ENCODE results near the gene TMCO4. TPM values are rescaled to one million over a fixed set of nuclear protein-coding genes. Genes with fewer than 3 reads are reported as not detected.
A peak's percentile ranks its signal among the peaks of the same experiment; 100 is the strongest.

The TMCO4 gene
- total RNA-seq, 2 experiments from 2014 or later: 16.3 to 16.9 TPM

GRCh38 chr1:19689085-19689757 lies 110.5 kb downstream of the TMCO4 start:
- H3K4me3 Mint-ChIP-seq: no peak overlapping the region
- DNase-seq: no peak
- ChIA-PET POLR2A (no interaction called here), CTCF (no interaction called here)
- peak overlapping the region; percentile 73 for H3K27ac Mint-ChIP-seq
- H3K36me3 Mint-ChIP-seq (ENCODE audit: low read depth): peaks cover 48% of the 10 kb centered on the region
- H3K4me1 Mint-ChIP-seq: peaks cover 25% of the 10 kb centered on the region
- no peaks in the 10 kb centered on the region for H3K27me3 Mint-ChIP-seq
- H3K9me3 Mint-ChIP-seq: peaks cover 4% of the 10 kb centered on the region

GRCh38 chr1:19688041-19688842 lies 111.5 kb downstream of the TMCO4 start:
- DNase-seq: peak; percentile 56
- peaks cover 25% of the 10 kb centered on the region for H3K4me1 Mint-ChIP-seq
- ChIA-PET POLR2A (interaction anchor here (1.6 kb wide), 1 partner anchor 11 kb away, joined by 4 read pairs; no protein-coding TSS in a partner anchor), CTCF (no interaction called here)
- H3K27ac Mint-ChIP-seq: peak overlapping the region; percentile 73
- peaks cover 4% of the 10 kb centered on the region for H3K9me3 Mint-ChIP-seq
- no peak overlapping the region for H3K4me3 Mint-ChIP-seq
- H3K27me3 Mint-ChIP-seq: no peaks in the 10 kb centered on the region
- peaks cover 47% of the 10 kb centered on the region for H3K36me3 Mint-ChIP-seq (ENCODE audit: low read depth)

- POLR2A ChIA-PET: interaction anchor here (1.6 kb wide), 1 partner anchor 10 kb away, joined by 4 read pairs; no protein-coding TSS in a partner anchor
- H3K27me3 Mint-ChIP-seq: no peaks in the 10 kb centered on the region
- no peak overlapping the region for H3K4me3 Mint-ChIP-seq
- H3K9me3 Mint-ChIP-seq: peaks cover 4% of the 10 kb centered on the region
- DNase-seq: no peak
- peaks cover 25% of the 10 kb centered on the region for H3K4me1 Mint-ChIP-seq
- CTCF ChIA-PET: interaction anchor here (1.2 kb wide), 1 partner anchor 25 kb away, joined by 5 read pairs; no protein-coding TSS in a partner anchor
- H3K27ac Mint-ChIP-seq: peak overlapping the region; percentile 73
- peaks cover 47% of the 10 kb centered on the region for H3K36me3 Mint-ChIP-seq (ENCODE audit: low read depth)
Observed at GRCh38 chr1:19687414-19687813, 112.3 kb downstream of the TMCO4 start.

- H3K9me3 Mint-ChIP-seq: peaks cover 4% of the 10 kb centered on the region
- H3K4me1 Mint-ChIP-seq: peaks cover 25% of the 10 kb centered on the region
- peaks cover 35% of the 10 kb centered on the region for H3K36me3 Mint-ChIP-seq (ENCODE audit: low read depth)
- no peak overlapping the region for H3K4me3 Mint-ChIP-seq
- H3K27me3 Mint-ChIP-seq: no peaks in the 10 kb centered on the region
- H3K27ac Mint-ChIP-seq: no peak overlapping the region
- CTCF ChIA-PET: interaction anchor here (1.2 kb wide), 1 partner anchor 24 kb away, joined by 5 read pairs; no protein-coding TSS in a partner anchor
- POLR2A ChIA-PET: no interaction called here
- DNase-seq: no peak
Observed at GRCh38 chr1:19685994-19686393, 113.7 kb downstream of the TMCO4 start.

GRCh38 chr1:19684677-19685076 lies 115.0 kb downstream of the TMCO4 start:
- Mint-ChIP-seq H3K4me3 (no peak overlapping the region), H3K9me3 (no peaks in the 10 kb centered on the region), H3K27ac (no peak overlapping the region), H3K4me1 (peaks cover 22% of the 10 kb centered on the region), H3K27me3 (no peaks in the 10 kb centered on the region), H3K36me3 (ENCODE audit: low read depth) (peaks cover 24% of the 10 kb centered on the region)
- DNase-seq: no peak
- CTCF ChIA-PET: interaction anchor here (0.7 to 1.0 kb wide), 2 partner anchors 22 to 525 kb away, joined by 3 to 4 read pairs; no protein-coding TSS in a partner anchor
- POLR2A ChIA-PET: no interaction called here

- no peaks in the 10 kb centered on the region for H3K9me3 Mint-ChIP-seq
- peaks cover 13% of the 10 kb centered on the region for H3K4me1 Mint-ChIP-seq
- no peak for DNase-seq
- ChIA-PET POLR2A (no interaction called here), CTCF (interaction anchor here (1.1 kb wide), 1 partner anchor 21 kb away, joined by 3 read pairs; no protein-coding TSS in a partner anchor)
- no peak overlapping the region for H3K27ac Mint-ChIP-seq
- peaks cover 12% of the 10 kb centered on the region for H3K36me3 Mint-ChIP-seq (ENCODE audit: low read depth)
- H3K4me3 Mint-ChIP-seq: no peak overlapping the region
- H3K27me3 Mint-ChIP-seq: no peaks in the 10 kb centered on the region
Observed at GRCh38 chr1:19683351-19683750, 116.4 kb downstream of the TMCO4 start.

- DNase-seq: no peak
- peaks cover 7% of the 10 kb centered on the region for H3K36me3 Mint-ChIP-seq (ENCODE audit: low read depth)
- CTCF ChIA-PET: no interaction called here
- H3K4me3 Mint-ChIP-seq: no peak overlapping the region
- POLR2A ChIA-PET: no interaction called here
- peaks cover 8% of the 10 kb centered on the region for H3K4me1 Mint-ChIP-seq
- no peaks in the 10 kb centered on the region for H3K27me3 Mint-ChIP-seq
- no peaks in the 10 kb centered on the region for H3K9me3 Mint-ChIP-seq
- H3K27ac Mint-ChIP-seq: no peak overlapping the region
Observed at GRCh38 chr1:19682901-19683300, 116.8 kb downstream of the TMCO4 start.

- Mint-ChIP-seq H3K4me3 (no peak overlapping the region), H3K36me3 (ENCODE audit: low read depth) (peaks cover 2% of the 10 kb centered on the region), H3K27ac (no peak overlapping the region), H3K4me1 (peaks cover 2% of the 10 kb centered on the region), H3K27me3 (peaks cover 1% of the 10 kb centered on the region), H3K9me3 (no peaks in the 10 kb centered on the region)
- ChIA-PET POLR2A (no interaction called here), CTCF (no interaction called here)
- no peak for DNase-seq
Observed at GRCh38 chr1:19682257-19682656, 117.5 kb downstream of the TMCO4 start.

GRCh38 chr1:19680644-19681043 lies 119.1 kb downstream of the TMCO4 start:
- H3K27me3 Mint-ChIP-seq: peaks cover 1% of the 10 kb centered on the region
- ChIA-PET POLR2A (interaction anchor here (1.5 kb wide), 1 partner anchor 12 kb away, joined by 3 read pairs; no protein-coding TSS in a partner anchor), CTCF (interaction anchor here (1.2 kb wide), 1 partner anchor 19 kb away, joined by 4 read pairs; no protein-coding TSS in a partner anchor)
- H3K4me3 Mint-ChIP-seq: no peak overlapping the region
- H3K9me3 Mint-ChIP-seq: no peaks in the 10 kb centered on the region
- no peak overlapping the region for H3K27ac Mint-ChIP-seq
- DNase-seq: no peak
- no peaks in the 10 kb centered on the region for H3K4me1 Mint-ChIP-seq
- no peaks in the 10 kb centered on the region for H3K36me3 Mint-ChIP-seq (ENCODE audit: low read depth)

GRCh38 chr1:19679691-19680090 lies 120.0 kb downstream of the TMCO4 start:
- no peak overlapping the region for H3K27ac Mint-ChIP-seq
- CTCF ChIA-PET: no interaction called here
- H3K4me1 Mint-ChIP-seq: no peaks in the 10 kb centered on the region
- H3K4me3 Mint-ChIP-seq: no peak overlapping the region
- POLR2A ChIA-PET: no interaction called here
- no peaks in the 10 kb centered on the region for H3K36me3 Mint-ChIP-seq (ENCODE audit: low read depth)
- no peak for DNase-seq
- peaks cover 2% of the 10 kb centered on the region for H3K27me3 Mint-ChIP-seq
- no peaks in the 10 kb centered on the region for H3K9me3 Mint-ChIP-seq

GRCh38 chr1:19678931-19679453 lies 120.7 kb downstream of the TMCO4 start:
- DNase-seq: no peak
- H3K27ac Mint-ChIP-seq: no peak overlapping the region
- no peak overlapping the region for H3K4me3 Mint-ChIP-seq
- no peaks in the 10 kb centered on the region for H3K9me3 Mint-ChIP-seq
- H3K36me3 Mint-ChIP-seq (ENCODE audit: low read depth): no peaks in the 10 kb centered on the region
- ChIA-PET POLR2A (no interaction called here), CTCF (interaction anchor here (3.2 kb wide), 1 partner anchor 17 kb away, joined by 12 read pairs; no protein-coding TSS in a partner anchor)
- H3K27me3 Mint-ChIP-seq: peaks cover 5% of the 10 kb centered on the region
- H3K4me1 Mint-ChIP-seq: no peaks in the 10 kb centered on the region

GRCh38 chr1:19678493-19678892 lies 121.2 kb downstream of the TMCO4 start:
- no peak overlapping the region for H3K4me3 Mint-ChIP-seq
- H3K9me3 Mint-ChIP-seq: no peaks in the 10 kb centered on the region
- no peak for DNase-seq
- peaks cover 5% of the 10 kb centered on the region for H3K27me3 Mint-ChIP-seq
- H3K27ac Mint-ChIP-seq: no peak overlapping the region
- CTCF ChIA-PET: interaction anchor here (3.2 kb wide), 1 partner anchor 17 kb away, joined by 12 read pairs; no protein-coding TSS in a partner anchor
- H3K36me3 Mint-ChIP-seq (ENCODE audit: low read depth): no peaks in the 10 kb centered on the region
- POLR2A ChIA-PET: no interaction called here
- H3K4me1 Mint-ChIP-seq: no peaks in the 10 kb centered on the region

GRCh38 chr1:19676438-19676922 lies 123.2 kb downstream of the TMCO4 start:
- H3K4me3 Mint-ChIP-seq: no peak overlapping the region
- no peaks in the 10 kb centered on the region for H3K4me1 Mint-ChIP-seq
- H3K27me3 Mint-ChIP-seq: peaks cover 5% of the 10 kb centered on the region
- H3K9me3 Mint-ChIP-seq: no peaks in the 10 kb centered on the region
- peak; percentile 29 for DNase-seq
- CTCF ChIA-PET: interaction anchor here (1.6 to 3.2 kb wide), 2 partner anchors 15 to 28 kb away, joined by 4 to 12 read pairs; no protein-coding TSS in a partner anchor
- no peak overlapping the region for H3K27ac Mint-ChIP-seq
- POLR2A ChIA-PET: interaction anchor here (1.4 to 1.5 kb wide), 2 partner anchors 12 to 30 kb away, joined by 3 to 4 read pairs; no protein-coding TSS in a partner anchor
- no peaks in the 10 kb centered on the region for H3K36me3 Mint-ChIP-seq (ENCODE audit: low read depth)

Measured in activated CD4-positive, alpha-beta memory T cell treated with anti-CD3 and anti-CD28 coated beads, Interleukin-2, amount 10 ng/mL, durations not matched to agents 7 days and 5 days (primary cell).